ENCODE results near the gene IL17REL. TPM values are rescaled to one million over a fixed set of nuclear protein-coding genes. Genes with fewer than 3 reads are reported as not detected.

Gene IL17REL
- total and polyA plus RNA-seq, 2 of the 13 experiments (the other 11 are each of a cell fraction or from before 2014, with no cell fraction given) = not detected

GRCh38 chr22:50016988-50017700 is 4.6 kb upstream of the IL17REL start:
- Histone ChIP-seq H3K9ac (ENCODE audit: insufficient read depth, low read depth, low read length) (no peak overlapping the region), H3K36me3 (replicated peaks in 1 of 2; ENCODE audit: control insufficient read depth in 1 of 2, insufficient read depth in 2 of 2, low read length in 2 of 2) (no peaks in the 10 kb centered on the region), H3K4me1 (ENCODE audit: insufficient read depth, low read length) (no peaks in the 10 kb centered on the region), H3K27ac (ENCODE audit: extremely low read length, insufficient read depth, low read length) (no peak overlapping the region), H3K4me3 (replicated peaks in 1 of 3; ENCODE audit: insufficient read depth in 1 of 3, low read depth in 2 of 3, low read length in 3 of 3) (no peak overlapping the region), H3K4me2 (ENCODE audit: low read depth, low read length) (no peak overlapping the region), H3K79me2 (ENCODE audit: insufficient read depth, low read length) (no peaks in the 10 kb centered on the region), H4K20me1 (ENCODE audit: insufficient read depth, low read length) (no peaks in the 10 kb centered on the region), H3K27me3 (ENCODE audit: control insufficient read depth in 1 of 2, insufficient read depth in 2 of 2, low read length in 2 of 2) (peaks cover 11 to 53% of the 10 kb centered on the region in 2 experiments; a peak in 4 of 5 replicates), H3K9me3 (ENCODE audit: low read length) (no peaks in the 10 kb centered on the region), H2AFZ (ENCODE audit: low read length) (no peak overlapping the region)
- BruUV-seq (replicated peaks) = no TSS peak
- ChIA-PET POLR2A (no interaction called here), CTCF (ENCODE audit: low intra/inter-chr PET ratio, low total read pairs) (no interaction called here)
- WGBS (ENCODE audit: low lambda C conversion rate) = 36% methylated on average over 7 of the region's 21 CpGs
- in situ Hi-C loops (cut with HindIII; ENCODE audit: extremely low pct_ligation_motif_present, low pct_unique_long_range_greater_than_20kb) (no loop called here), intact Hi-C loops (cut with micrococcal nuclease; ENCODE audit: unreplicated experiment) (no loop called here)
- no peak for DNase-seq (ENCODE audit: low spot score)
- peak; percentile 65 for TF ChIP-seq PATZ1 (CRISPR knock-in tag; IDR thresholded peaks at IDR 0.05)
- TF ChIP-seq, protein P1, sequence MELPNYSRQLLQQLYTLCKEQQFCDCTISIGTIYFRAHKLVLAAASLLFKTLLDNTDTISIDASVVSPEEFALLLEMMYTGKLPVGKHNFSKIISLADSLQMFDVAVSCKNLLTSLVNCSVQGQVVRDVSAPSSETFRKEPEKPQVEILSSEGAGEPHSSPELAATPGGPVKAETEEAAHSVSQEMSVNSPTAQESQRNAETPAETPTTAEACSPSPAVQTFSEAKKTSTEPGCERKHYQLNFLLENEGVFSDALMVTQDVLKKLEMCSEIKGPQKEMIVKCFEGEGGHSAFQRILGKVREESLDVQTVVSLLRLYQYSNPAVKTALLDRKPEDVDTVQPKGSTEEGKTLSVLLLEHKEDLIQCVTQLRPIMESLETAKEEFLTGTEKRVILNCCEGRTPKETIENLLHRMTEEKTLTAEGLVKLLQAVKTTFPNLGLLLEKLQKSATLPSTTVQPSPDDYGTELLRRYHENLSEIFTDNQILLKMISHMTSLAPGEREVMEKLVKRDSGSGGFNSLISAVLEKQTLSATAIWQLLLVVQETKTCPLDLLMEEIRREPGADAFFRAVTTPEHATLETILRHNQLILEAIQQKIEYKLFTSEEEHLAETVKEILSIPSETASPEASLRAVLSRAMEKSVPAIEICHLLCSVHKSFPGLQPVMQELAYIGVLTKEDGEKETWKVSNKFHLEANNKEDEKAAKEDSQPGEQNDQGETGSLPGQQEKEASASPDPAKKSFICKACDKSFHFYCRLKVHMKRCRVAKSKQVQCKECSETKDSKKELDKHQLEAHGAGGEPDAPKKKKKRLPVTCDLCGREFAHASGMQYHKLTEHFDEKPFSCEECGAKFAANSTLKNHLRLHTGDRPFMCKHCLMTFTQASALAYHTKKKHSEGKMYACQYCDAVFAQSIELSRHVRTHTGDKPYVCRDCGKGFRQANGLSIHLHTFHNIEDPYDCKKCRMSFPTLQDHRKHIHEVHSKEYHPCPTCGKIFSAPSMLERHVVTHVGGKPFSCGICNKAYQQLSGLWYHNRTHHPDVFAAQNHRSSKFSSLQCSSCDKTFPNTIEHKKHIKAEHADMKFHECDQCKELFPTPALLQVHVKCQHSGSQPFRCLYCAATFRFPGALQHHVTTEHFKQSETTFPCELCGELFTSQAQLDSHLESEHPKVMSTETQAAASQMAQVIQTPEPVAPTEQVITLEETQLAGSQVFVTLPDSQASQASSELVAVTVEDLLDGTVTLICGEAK (IDR thresholded peaks at IDR 0.05) = no peak
- TF ChIP-seq, protein P1 (CRISPR knock-in tag; IDR thresholded peaks at IDR 0.05) = no peak
- 0 out of 2 replicates have a peak, but pooled peaks have one; percentile 13 for TF ChIP-seq FOSL2 (CRISPR knock-in tag; IDR thresholded peaks at IDR 0.05)
- ATAC-seq = no peak
- no peak for FAIRE-seq

Measured in HepG2 (cell line).